ENCODE results near the gene CDKAL1. TPM values are rescaled to one million over a fixed set of nuclear protein-coding genes. Genes with fewer than 3 reads are reported as not detected.

CDKAL1 gene
- total and polyA plus RNA-seq, 3 experiments from 2014 or later: 26.7 to 30.2 (median 29.6) TPM

GRCh38 chr6:20740727-20741126 is 206.5 kb downstream of the CDKAL1 start:
- CTCF ChIA-PET: no interaction called here
- H3K4me3 Mint-ChIP-seq: no peak overlapping the region
- peaks cover 0 to 2% (median 0%) of the 10 kb centered on the region in 5 donors for H3K9me3 Mint-ChIP-seq
- no peak overlapping the region for H3K27ac ChIP-seq (ENCODE audit: low read depth, low read length)
- H3K4me1 Mint-ChIP-seq: peaks cover 6 to 19% (median 6%) of the 10 kb centered on the region in 3 donors
- H3K9me3 ChIP-seq (ENCODE audit: low read length): no peaks in the 10 kb centered on the region
- no peaks in the 10 kb centered on the region for H3K4me1 ChIP-seq (ENCODE audit: insufficient read depth, low read length)
- no peaks in the 10 kb centered on the region for H3K27me3 Mint-ChIP-seq
- peaks cover 33 to 41% (median 39%) of the 10 kb centered on the region in 3 donors for H3K36me3 Mint-ChIP-seq
- no peak overlapping the region for H3K27ac Mint-ChIP-seq
- no peaks in the 10 kb centered on the region for H3K36me3 ChIP-seq (ENCODE audit: insufficient read depth, low read length)
- POLR2A ChIA-PET: no interaction called here
- H3K4me3 ChIP-seq (ENCODE audit: low read length): no peak overlapping the region
- H3K27me3 ChIP-seq (ENCODE audit: insufficient read depth, low read length, poor library complexity, severe bottlenecking): no peaks in the 10 kb centered on the region
- DNase-seq: no peak

- no peaks in the 10 kb centered on the region for H3K4me1 ChIP-seq (ENCODE audit: insufficient read depth, low read length)
- DNase-seq: no peak
- Mint-ChIP-seq H3K36me3 (peaks cover 33 to 37% (median 35%) of the 10 kb centered on the region in 3 donors), H3K4me1 (peaks cover 6 to 26% (median 12%) of the 10 kb centered on the region in 3 donors), H3K27ac (no peak overlapping the region), H3K9me3 (peaks cover 0 to 2% (median 0%) of the 10 kb centered on the region in 5 donors), H3K4me3 (no peak overlapping the region), H3K27me3 (no peaks in the 10 kb centered on the region)
- H3K36me3 ChIP-seq (ENCODE audit: insufficient read depth, low read length): no peaks in the 10 kb centered on the region
- ChIA-PET CTCF (no interaction called here), POLR2A (no interaction called here)
- no peaks in the 10 kb centered on the region for H3K9me3 ChIP-seq (ENCODE audit: low read length)
- H3K27me3 ChIP-seq (ENCODE audit: insufficient read depth, low read length, poor library complexity, severe bottlenecking): no peaks in the 10 kb centered on the region
- H3K27ac ChIP-seq (ENCODE audit: low read depth, low read length): no peak overlapping the region
- no peak overlapping the region for H3K4me3 ChIP-seq (ENCODE audit: low read length)
These were observed 207.2 kb downstream of the CDKAL1 start for GRCh38 chr6:20741490-20741889.

- Histone ChIP-seq H3K4me3 (ENCODE audit: low read length) (no peak overlapping the region), H3K27ac (ENCODE audit: low read depth, low read length) (no peak overlapping the region), H3K4me1 (ENCODE audit: insufficient read depth, low read length) (no peaks in the 10 kb centered on the region), H3K36me3 (ENCODE audit: insufficient read depth, low read length) (no peaks in the 10 kb centered on the region), H3K27me3 (ENCODE audit: insufficient read depth, low read length, poor library complexity, severe bottlenecking) (no peaks in the 10 kb centered on the region), H3K9me3 (ENCODE audit: low read length) (no peaks in the 10 kb centered on the region)
- CTCF ChIA-PET: no interaction called here
- Mint-ChIP-seq H3K27ac (no peak overlapping the region), H3K27me3 (no peaks in the 10 kb centered on the region), H3K4me3 (no peak overlapping the region), H3K4me1 (peaks cover 12 to 31% (median 26%) of the 10 kb centered on the region in 3 donors), H3K9me3 (peaks cover 0 to 2% (median 0%) of the 10 kb centered on the region in 5 donors), H3K36me3 (peaks cover 26 to 29% (median 29%) of the 10 kb centered on the region in 3 donors)
- DNase-seq: no peak
- POLR2A ChIA-PET: no interaction called here
These were observed 210.8 kb downstream of the CDKAL1 start for GRCh38 chr6:20744911-20745557.

- CTCF ChIA-PET: no interaction called here
These were observed 211.8 kb downstream of the CDKAL1 start for GRCh38 chr6:20746024-20746423.

GRCh38 chr6:20746805-20747558 is 212.7 kb downstream of the CDKAL1 start:
- Histone ChIP-seq H3K36me3 (ENCODE audit: insufficient read depth, low read length) (no peaks in the 10 kb centered on the region), H3K27me3 (ENCODE audit: insufficient read depth, low read length, poor library complexity, severe bottlenecking) (no peaks in the 10 kb centered on the region), H3K9me3 (ENCODE audit: low read length) (no peaks in the 10 kb centered on the region), H3K4me3 (ENCODE audit: low read length) (no peak overlapping the region), H3K27ac (ENCODE audit: low read depth, low read length) (no peak overlapping the region), H3K4me1 (ENCODE audit: insufficient read depth, low read length) (no peaks in the 10 kb centered on the region)
- ChIA-PET CTCF (no interaction called here), POLR2A (no interaction called here)
- Mint-ChIP-seq H3K36me3 (peaks cover 8 to 15% (median 14%) of the 10 kb centered on the region in 3 donors), H3K4me3 (no peak overlapping the region), H3K27ac (peak overlapping the region in 1 of 8 donors; percentile 15), H3K27me3 (no peaks in the 10 kb centered on the region), H3K9me3 (peaks cover 0 to 1% (median 0%) of the 10 kb centered on the region in 5 donors), H3K4me1 (peaks cover 18 to 30% (median 26%) of the 10 kb centered on the region in 3 donors)
- DNase-seq: no peak

More at GRCh38 chr6:20746024-20746423, 211.8 kb downstream of the CDKAL1 start:
- H3K9me3 Mint-ChIP-seq: peaks cover 0 to 2% (median 0%) of the 10 kb centered on the region in 5 donors
- H3K27ac ChIP-seq (ENCODE audit: low read depth, low read length): no peak overlapping the region
- H3K36me3 Mint-ChIP-seq: peaks cover 17 to 25% (median 23%) of the 10 kb centered on the region in 3 donors
- H3K4me1 ChIP-seq (ENCODE audit: insufficient read depth, low read length): no peaks in the 10 kb centered on the region
- no peaks in the 10 kb centered on the region for H3K27me3 Mint-ChIP-seq
- H3K27me3 ChIP-seq (ENCODE audit: insufficient read depth, low read length, poor library complexity, severe bottlenecking): no peaks in the 10 kb centered on the region
- no peaks in the 10 kb centered on the region for H3K9me3 ChIP-seq (ENCODE audit: low read length)
- DNase-seq: no peak
- POLR2A ChIA-PET: no interaction called here
- no peaks in the 10 kb centered on the region for H3K36me3 ChIP-seq (ENCODE audit: insufficient read depth, low read length)
- no peak overlapping the region for H3K4me3 ChIP-seq (ENCODE audit: low read length)
- peak overlapping the region in 2 of 8 donors; percentile 5 to 15 for H3K27ac Mint-ChIP-seq
- no peak overlapping the region for H3K4me3 Mint-ChIP-seq
- H3K4me1 Mint-ChIP-seq: peaks cover 15 to 31% (median 28%) of the 10 kb centered on the region in 3 donors

- DNase-seq: no peak
- ChIA-PET POLR2A (no interaction called here), CTCF (interaction anchor here (1.0 kb wide), 1 partner anchor 10 kb away, joined by 4 read pairs; no protein-coding TSS in a partner anchor)
- no peaks in the 10 kb centered on the region for H3K27me3 ChIP-seq (ENCODE audit: insufficient read depth, low read length, poor library complexity, severe bottlenecking)
- Mint-ChIP-seq H3K27me3 (no peaks in the 10 kb centered on the region), H3K4me1 (peaks cover 22 to 30% (median 26%) of the 10 kb centered on the region in 3 donors), H3K9me3 (no peaks in the 10 kb centered on the region), H3K36me3 (peaks cover 9 to 15% (median 13%) of the 10 kb centered on the region in 3 donors), H3K4me3 (no peak overlapping the region), H3K27ac (no peak overlapping the region)
- H3K4me3 ChIP-seq (ENCODE audit: low read length): no peak overlapping the region
- no peak overlapping the region for H3K27ac ChIP-seq (ENCODE audit: low read depth, low read length)
- H3K36me3 ChIP-seq (ENCODE audit: insufficient read depth, low read length): no peaks in the 10 kb centered on the region
- H3K9me3 ChIP-seq (ENCODE audit: low read length): no peaks in the 10 kb centered on the region
- no peaks in the 10 kb centered on the region for H3K4me1 ChIP-seq (ENCODE audit: insufficient read depth, low read length)
These were observed 213.7 kb downstream of the CDKAL1 start for GRCh38 chr6:20747991-20748390.

- Histone ChIP-seq H3K36me3 (ENCODE audit: insufficient read depth, low read length) (no peaks in the 10 kb centered on the region), H3K27ac (ENCODE audit: low read depth, low read length) (no peak overlapping the region), H3K4me1 (ENCODE audit: insufficient read depth, low read length) (no peaks in the 10 kb centered on the region), H3K4me3 (ENCODE audit: low read length) (no peak overlapping the region), H3K27me3 (ENCODE audit: insufficient read depth, low read length, poor library complexity, severe bottlenecking) (no peaks in the 10 kb centered on the region), H3K9me3 (ENCODE audit: low read length) (no peaks in the 10 kb centered on the region)
- ChIA-PET CTCF (no interaction called here), POLR2A (no interaction called here)
- peaks cover 0 to 11% (median 5%) of the 10 kb centered on the region in 5 donors for H3K9me3 Mint-ChIP-seq
- H3K27me3 Mint-ChIP-seq: no peaks in the 10 kb centered on the region
- H3K4me1 Mint-ChIP-seq: peaks cover 16 to 30% (median 30%) of the 10 kb centered on the region in 3 donors
- H3K27ac Mint-ChIP-seq: no peak overlapping the region
- H3K36me3 Mint-ChIP-seq: peaks cover 15 to 41% (median 17%) of the 10 kb centered on the region in 3 donors
- no peak for DNase-seq
- H3K4me3 Mint-ChIP-seq: no peak overlapping the region
These were observed 217.2 kb downstream of the CDKAL1 start for GRCh38 chr6:20751293-20751935.

GRCh38 chr6:20755631-20756030 is 221.4 kb downstream of the CDKAL1 start:
- H3K4me1 Mint-ChIP-seq: peaks cover 12 to 24% (median 17%) of the 10 kb centered on the region in 3 donors
- ChIA-PET CTCF (no interaction called here), POLR2A (no interaction called here)
- DNase-seq: no peak
- H3K36me3 Mint-ChIP-seq: peaks cover 21 to 39% (median 23%) of the 10 kb centered on the region in 3 donors
- Histone ChIP-seq H3K4me1 (ENCODE audit: insufficient read depth, low read length) (no peaks in the 10 kb centered on the region), H3K4me3 (ENCODE audit: low read length) (no peak overlapping the region), H3K27ac (ENCODE audit: low read depth, low read length) (no peak overlapping the region), H3K36me3 (ENCODE audit: insufficient read depth, low read length) (no peaks in the 10 kb centered on the region), H3K9me3 (ENCODE audit: low read length) (no peaks in the 10 kb centered on the region), H3K27me3 (ENCODE audit: insufficient read depth, low read length, poor library complexity, severe bottlenecking) (no peaks in the 10 kb centered on the region)
- H3K4me3 Mint-ChIP-seq: no peak overlapping the region
- H3K27me3 Mint-ChIP-seq: no peaks in the 10 kb centered on the region
- peak overlapping the region in 1 of 8 donors; percentile 70 for H3K27ac Mint-ChIP-seq
- H3K9me3 Mint-ChIP-seq: peaks cover 0 to 11% (median 5%) of the 10 kb centered on the region in 5 donors

All from CD8-positive, alpha-beta memory T cell (primary cell).